KOPT-K1 (cell line): ENCODE data around the gene EEF1AKMT1.
"Not testable (repeated sequence)": the region's sequence is repeated elsewhere in the genome, so short reads cannot be mapped to it uniquely, and the experiment has no call there.

Experiments used
- H3K27ac ChIP-seq: fragments of 200-600 bp; sonication (generic); 2 replicates; pipeline ENCODE4 v1.5.1; 2016; ENCODE audit warnings: antibody characterized with exemption, mild to moderate bottlenecking, low read depth, low read length; ENCODE audit not compliant: poor library complexity, severe bottlenecking
- H3K36me3 ChIP-seq: fragments of 200-600 bp; sonication (generic); 2 replicates; pipeline ENCODE4 v1.5.1; 2017; ENCODE audit warnings: antibody characterized with exemption, mild to moderate bottlenecking, low read length, moderate library complexity; ENCODE audit not compliant: insufficient read depth
- H3K9me3 ChIP-seq: fragments of 200-600 bp; sonication (generic); 2 replicates; pipeline ENCODE4 v1.5.1; 2017; ENCODE audit warnings: antibody characterized with exemption, low read length, mild to moderate bottlenecking; ENCODE audit not compliant: insufficient read depth, poor library complexity, severe bottlenecking

The EEF1AKMT1 gene

GRCh38 chr13:20702915-20703779 is 70.6 kb downstream of the EEF1AKMT1 start, which contains the start of gene IL17D:
Gene IL17D, plus strand, starts transcription at chr13:20703699. Its CDS starts 303 bp downstream, at chr13:20704002.
- H3K27ac ChIP-seq = no peak within 1 kb of the TSS
- H3K36me3 ChIP-seq = no peaks in the 10 kb centered on the region
- H3K9me3 ChIP-seq = no peaks in the 10 kb centered on the region

GRCh38 chr13:20702530-20702914 is 71.2 kb downstream of the EEF1AKMT1 start:
- Histone ChIP-seq H3K36me3 (no peaks in the 10 kb centered on the region), H3K9me3 (no peaks in the 10 kb centered on the region), H3K27ac (no peak overlapping the region)

- H3K36me3 ChIP-seq = no peaks in the 10 kb centered on the region
- no peaks in the 10 kb centered on the region for H3K9me3 ChIP-seq
- no peak overlapping the region for H3K27ac ChIP-seq
Observed at GRCh38 chr13:20701461-20701860, 72.3 kb downstream of the EEF1AKMT1 start.

- Histone ChIP-seq H3K36me3 (no peaks in the 10 kb centered on the region), H3K27ac (no peak overlapping the region), H3K9me3 (no peaks in the 10 kb centered on the region)
Observed at GRCh38 chr13:20700288-20700687, 73.5 kb downstream of the EEF1AKMT1 start.

DNA sequence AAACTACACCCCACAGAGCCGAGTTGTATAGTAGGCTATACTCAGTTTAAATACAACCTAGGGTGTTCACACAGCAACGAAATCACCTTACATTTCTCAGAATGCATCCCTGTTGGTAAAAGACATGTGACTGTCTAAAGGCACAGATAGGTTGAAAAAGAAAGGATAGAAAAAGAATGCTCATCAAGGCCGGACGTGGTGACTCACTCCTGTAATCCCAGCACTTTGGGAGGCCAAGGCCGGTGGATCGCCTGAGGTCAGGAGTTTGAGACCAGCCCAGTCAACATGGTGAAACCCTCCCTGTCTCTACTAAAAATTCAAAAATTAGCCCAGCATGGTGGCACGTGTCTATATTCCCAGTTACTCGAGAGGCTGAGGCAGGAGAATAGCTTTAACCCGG is 74.0 kb downstream of the EEF1AKMT1 start:
- no peaks in the 10 kb centered on the region for H3K36me3 ChIP-seq
- no peaks in the 10 kb centered on the region for H3K9me3 ChIP-seq
- no peak overlapping the region for H3K27ac ChIP-seq

- Histone ChIP-seq H3K36me3 (no peaks in the 10 kb centered on the region), H3K27ac (no peak overlapping the region), H3K9me3 (no peaks in the 10 kb centered on the region)
Observed at GRCh38 chr13:20696073-20696472, 77.7 kb downstream of the EEF1AKMT1 start.

DNA sequence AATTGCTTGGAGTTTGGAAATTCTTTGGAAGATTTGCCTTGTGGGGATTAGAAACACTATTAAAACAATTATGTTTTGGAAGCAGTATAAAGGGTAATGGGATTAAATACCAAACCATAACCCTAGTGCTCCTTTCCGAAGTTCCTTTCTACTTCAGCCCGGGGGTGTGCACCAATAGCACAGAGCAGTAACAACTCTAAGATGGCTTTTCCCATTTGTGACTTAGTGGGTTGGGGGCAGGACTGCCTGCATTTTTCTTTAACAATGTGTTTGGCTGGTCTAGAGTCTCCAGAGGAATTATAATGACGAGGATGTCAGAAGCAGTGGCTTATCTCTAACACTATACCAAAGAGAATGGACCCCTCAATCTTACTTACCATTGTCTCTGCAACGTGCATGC is 82.1 kb downstream of the EEF1AKMT1 start:
- Histone ChIP-seq H3K27ac (no peak overlapping the region), H3K36me3 (no peaks in the 10 kb centered on the region), H3K9me3 (no peaks in the 10 kb centered on the region)

DNA sequence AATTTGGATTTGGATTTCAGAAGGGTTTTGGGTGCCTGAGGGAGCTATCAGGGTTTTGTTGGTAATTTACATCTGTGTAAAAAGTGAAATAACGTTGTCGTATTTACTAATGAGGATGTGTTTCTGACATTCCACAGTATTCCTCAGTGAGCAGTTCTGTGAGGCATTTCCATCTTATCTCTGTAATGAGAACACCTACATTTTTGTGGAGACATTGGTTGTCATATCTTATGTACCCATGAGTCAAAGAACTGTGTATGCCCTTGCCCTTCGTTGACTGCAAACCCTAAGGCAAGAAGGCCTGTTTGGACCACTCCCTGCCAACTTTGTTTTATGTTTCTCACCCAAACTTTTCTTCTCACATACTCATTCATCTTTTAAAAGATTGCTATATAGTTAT is 84.5 kb downstream of the EEF1AKMT1 start:
- H3K9me3 ChIP-seq = no peaks in the 10 kb centered on the region
- H3K27ac ChIP-seq = no peak overlapping the region
- H3K36me3 ChIP-seq = no peaks in the 10 kb centered on the region

GRCh38 chr13:20686863-20687579 is 86.7 kb downstream of the EEF1AKMT1 start:
- no peaks in the 10 kb centered on the region for H3K36me3 ChIP-seq
- no peaks in the 10 kb centered on the region for H3K9me3 ChIP-seq
- no peak overlapping the region for H3K27ac ChIP-seq

GRCh38 chr13:20686167-20686566 is 87.6 kb downstream of the EEF1AKMT1 start:
- Histone ChIP-seq H3K9me3 (no peaks in the 10 kb centered on the region), H3K36me3 (no peaks in the 10 kb centered on the region), H3K27ac (no peak overlapping the region)

DNA sequence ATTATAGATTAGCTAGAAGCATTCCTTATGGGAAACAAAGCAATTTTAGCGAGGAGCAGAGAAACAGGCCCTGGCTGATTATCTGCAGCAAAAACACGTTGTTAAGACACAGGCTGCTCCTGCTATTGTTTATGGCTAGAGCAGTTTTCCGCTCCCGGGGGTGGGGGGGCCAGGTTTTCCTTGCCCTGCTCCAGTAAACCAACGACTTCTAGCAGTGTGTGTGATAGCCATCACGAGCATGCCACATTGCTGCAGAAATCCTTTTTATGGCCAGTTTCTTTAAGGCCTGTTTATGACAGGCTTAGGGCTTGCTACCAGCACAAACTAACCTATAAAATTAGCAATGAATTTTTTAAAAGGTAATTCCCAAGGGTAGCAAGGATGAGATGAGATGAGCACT is 88.7 kb downstream of the EEF1AKMT1 start:
- Histone ChIP-seq H3K9me3 (no peaks in the 10 kb centered on the region), H3K27ac (no peak overlapping the region), H3K36me3 (no peaks in the 10 kb centered on the region)

DNA sequence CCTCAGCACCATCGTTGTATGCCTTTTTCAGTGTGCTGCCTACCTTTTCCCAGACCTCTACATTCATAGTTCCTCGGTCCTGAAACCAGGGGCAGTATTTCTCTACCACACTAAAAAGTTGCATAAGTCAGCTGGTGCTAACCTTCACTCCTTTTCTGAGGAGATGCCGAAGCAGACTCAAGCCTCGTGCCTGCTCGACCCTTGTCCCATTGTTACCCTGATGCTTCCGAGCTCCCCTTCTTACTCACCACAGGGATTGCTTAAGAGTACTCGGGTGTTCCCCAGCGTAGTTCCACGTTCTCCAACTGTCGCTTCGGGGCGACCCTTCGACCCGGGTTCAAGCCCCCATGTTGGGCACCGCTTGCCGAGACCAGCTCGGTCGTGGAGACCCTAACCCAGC is 89.2 kb downstream of the EEF1AKMT1 start:
- Histone ChIP-seq H3K36me3 (no peaks in the 10 kb centered on the region), H3K9me3 (no peaks in the 10 kb centered on the region), H3K27ac (no peak overlapping the region)

DNA sequence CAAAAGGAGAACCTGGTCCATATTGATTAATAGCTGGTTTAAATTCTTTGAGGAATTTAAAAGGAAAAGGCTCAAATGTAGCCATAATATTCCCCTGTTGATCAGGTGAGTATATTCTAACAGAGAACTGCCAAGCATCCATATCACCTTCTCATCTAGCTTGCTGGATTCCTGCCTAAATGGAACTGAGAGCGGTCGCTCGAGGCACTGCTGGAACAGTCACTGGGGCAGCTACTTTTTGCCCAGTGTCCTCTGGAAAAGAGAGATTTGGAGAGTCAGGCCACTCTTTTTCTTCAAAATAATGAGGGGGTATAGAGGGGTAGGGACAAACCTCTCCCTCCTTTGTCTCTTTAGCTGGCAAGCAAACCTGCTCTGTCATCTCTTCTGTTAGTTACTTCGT is 89.7 kb downstream of the EEF1AKMT1 start:
- Histone ChIP-seq H3K27ac (no peak overlapping the region), H3K9me3 (no peaks in the 10 kb centered on the region), H3K36me3 (no peaks in the 10 kb centered on the region)

- Histone ChIP-seq H3K27ac (no peak overlapping the region), H3K9me3 (no peaks in the 10 kb centered on the region)
Observed at GRCh38 chr13:20682061-20682460, 91.7 kb downstream of the EEF1AKMT1 start.

GRCh38 chr13:20681481-20681880 is 92.3 kb downstream of the EEF1AKMT1 start:
- not testable (repeated sequence) for H3K27ac ChIP-seq, H3K36me3 ChIP-seq, H3K9me3 ChIP-seq

More at GRCh38 chr13:20682061-20682460, 91.7 kb downstream of the EEF1AKMT1 start:
- no peaks in the 10 kb centered on the region for H3K36me3 ChIP-seq
